Nephron progenitor cell (in vitro differentiated cells): ENCODE results near the gene HSP90AB1.

ENCODE experiments used
- DNase-seq: peaks from one replicate; pipeline ENCODE4 v3.0.0; 2021
- H3K27ac Mint-ChIP-seq: 2 replicates; pipeline ENCODE4 v1.8.0; 2021; ENCODE audit warnings: mild to moderate bottlenecking, moderate library complexity, mixed read lengths
- H3K27me3 Mint-ChIP-seq: 2 replicates; pipeline ENCODE4 v1.8.0; 2021; ENCODE audit warnings: mild to moderate bottlenecking, low read depth, mixed read lengths; ENCODE audit not compliant: poor library complexity
- H3K36me3 Mint-ChIP-seq: 2 replicates; pipeline ENCODE4 v1.8.0; 2021; ENCODE audit warnings: low read depth, mixed read lengths
- H3K4me1 Mint-ChIP-seq: 2 replicates; pipeline ENCODE4 v1.8.0; 2021; ENCODE audit warnings: mixed read lengths
- H3K4me3 Mint-ChIP-seq: 2 replicates; pipeline ENCODE4 v1.8.0; 2021; ENCODE audit warnings: mild to moderate bottlenecking, moderate library complexity, mixed read lengths
- H3K9me3 Mint-ChIP-seq: 2 replicates; pipeline ENCODE4 v1.8.0; 2021; ENCODE audit warnings: mild to moderate bottlenecking, moderate library complexity, mixed read lengths
- CTCF ChIP-seq: fragments of 200-600 bp; sonication (generic); IDR thresholded peaks from 2 replicates; pipeline ENCODE4 v1.5.0; 2021; ENCODE audit warnings: antibody characterized with exemption

The HSP90AB1 gene

DNA sequence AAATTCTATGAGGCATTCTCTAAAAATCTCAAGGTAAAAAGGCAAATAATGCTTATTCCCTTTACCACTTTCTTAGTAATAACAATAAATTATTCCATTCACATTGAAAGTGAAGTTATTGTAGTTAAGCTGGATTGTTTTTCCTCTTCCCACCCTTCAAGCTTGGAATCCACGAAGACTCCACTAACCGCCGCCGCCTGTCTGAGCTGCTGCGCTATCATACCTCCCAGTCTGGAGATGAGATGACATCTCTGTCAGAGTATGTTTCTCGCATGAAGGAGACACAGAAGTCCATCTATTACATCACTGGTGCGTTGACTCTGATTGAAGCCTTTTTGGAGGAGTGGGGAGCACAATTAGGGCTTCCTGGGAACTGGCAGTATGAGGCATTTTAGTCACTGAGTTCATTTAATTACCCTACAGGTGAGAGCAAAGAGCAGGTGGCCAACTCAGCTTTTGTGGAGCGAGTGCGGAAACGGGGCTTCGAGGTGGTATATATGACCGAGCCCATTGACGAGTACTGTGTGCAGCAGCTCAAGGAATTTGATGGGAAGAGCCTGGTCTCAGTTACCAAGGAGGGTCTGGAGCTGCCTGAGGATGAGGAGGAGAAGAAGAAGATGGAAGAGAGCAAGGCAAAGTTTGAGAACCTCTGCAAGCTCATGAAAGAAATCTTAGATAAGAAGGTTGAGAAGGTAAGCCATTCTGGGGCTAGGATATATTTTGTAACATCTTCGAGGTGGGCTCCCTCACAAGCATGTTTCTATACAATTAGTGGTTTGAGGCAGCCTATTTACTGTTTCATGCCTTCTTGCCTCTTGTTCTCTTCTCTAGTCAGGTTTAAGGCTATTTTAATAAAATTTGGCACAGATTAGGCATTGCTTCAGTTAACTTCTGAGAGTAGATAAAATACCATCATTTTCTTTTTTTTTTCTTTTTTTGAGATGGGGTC, 4.9 kb downstream of the HSP90AB1 start:
- no peaks in the 10 kb centered on the region for H3K9me3 Mint-ChIP-seq
- H3K4me3 Mint-ChIP-seq: peak overlapping the region; percentile 54
- peaks cover 84% of the 10 kb centered on the region for H3K4me1 Mint-ChIP-seq
- no peak for DNase-seq
- no peak for TF ChIP-seq CTCF
- peaks cover 62% of the 10 kb centered on the region for H3K36me3 Mint-ChIP-seq
- peaks cover 7% of the 10 kb centered on the region for H3K27me3 Mint-ChIP-seq
- H3K27ac Mint-ChIP-seq: peak overlapping the region; percentile 48

- no peaks in the 10 kb centered on the region for H3K9me3 Mint-ChIP-seq
- H3K4me3 Mint-ChIP-seq: peak overlapping the region; percentile 3
- H3K27ac Mint-ChIP-seq: peak overlapping the region; percentile 86
- H3K36me3 Mint-ChIP-seq: peaks cover 59% of the 10 kb centered on the region
- peak; percentile 37 for TF ChIP-seq CTCF
- peaks cover 86% of the 10 kb centered on the region for H3K4me1 Mint-ChIP-seq
- H3K27me3 Mint-ChIP-seq: peaks cover 7% of the 10 kb centered on the region
- DNase-seq: peak; percentile 59
Measured at GRCh38 chr6:44253307-44254101, 6.6 kb downstream of the HSP90AB1 start.

DNA sequence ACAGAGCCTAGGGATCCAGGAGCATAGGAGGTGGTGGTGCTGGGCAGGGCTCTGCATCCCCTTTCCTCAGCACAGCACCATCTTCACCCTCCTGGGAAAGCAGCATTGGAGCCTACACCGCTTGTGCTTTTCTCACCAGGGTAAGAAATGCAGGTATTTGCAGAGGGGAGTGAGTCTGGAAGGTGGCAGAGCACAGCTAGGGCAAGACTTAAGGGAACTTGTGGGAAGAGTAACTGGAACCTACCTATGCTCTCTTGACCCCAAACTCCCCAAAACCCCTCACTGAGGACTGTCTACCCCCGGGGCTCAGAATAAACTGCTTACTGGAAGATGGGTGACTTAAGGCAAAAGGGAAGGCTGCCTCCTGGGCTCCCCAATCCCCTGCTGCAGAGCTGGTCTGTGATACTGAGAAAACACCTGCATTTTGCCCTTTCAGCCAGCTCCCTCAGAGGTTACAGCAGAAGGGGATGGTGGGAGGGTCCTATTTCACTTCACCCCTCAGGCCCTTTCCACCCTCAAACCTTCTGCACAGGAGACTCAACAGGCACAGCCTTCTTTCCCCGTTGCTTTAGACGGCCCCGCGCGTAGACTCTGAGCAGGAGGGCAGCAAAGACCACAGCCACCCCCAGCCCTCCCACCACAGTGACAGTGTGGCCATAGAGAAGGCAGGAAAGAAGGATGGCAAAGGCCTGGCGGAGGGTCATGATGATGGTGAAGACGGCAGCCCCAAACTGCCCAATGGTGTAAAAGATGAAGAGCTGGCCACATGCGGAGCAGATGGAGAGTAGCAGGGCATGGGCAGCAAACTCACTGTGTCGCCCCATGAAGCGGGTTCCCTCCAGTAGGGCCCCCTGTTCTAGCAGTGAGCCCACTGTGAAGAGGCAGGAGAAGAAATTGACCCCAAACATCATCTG, 7.5 kb downstream of the HSP90AB1 start:
- Mint-ChIP-seq H3K9me3 (no peaks in the 10 kb centered on the region), H3K27me3 (peaks cover 7% of the 10 kb centered on the region), H3K27ac (peak overlapping the region; percentile 77), H3K4me3 (peak overlapping the region; percentile 60), H3K36me3 (peaks cover 56% of the 10 kb centered on the region), H3K4me1 (peaks cover 80% of the 10 kb centered on the region)
- no peak for TF ChIP-seq CTCF
- no peak for DNase-seq

GRCh38 chr6:44255105-44255808, 8.4 kb downstream of the HSP90AB1 start:
- no peak for TF ChIP-seq CTCF
- Mint-ChIP-seq H3K27me3 (peaks cover 7% of the 10 kb centered on the region), H3K36me3 (peaks cover 48% of the 10 kb centered on the region), H3K4me1 (peaks cover 72% of the 10 kb centered on the region), H3K27ac (peak overlapping the region; percentile 78), H3K9me3 (no peaks in the 10 kb centered on the region), H3K4me3 (peak overlapping the region; percentile 90)
- DNase-seq: no peak
